ENCODE results near the gene HAND2.

DNA sequence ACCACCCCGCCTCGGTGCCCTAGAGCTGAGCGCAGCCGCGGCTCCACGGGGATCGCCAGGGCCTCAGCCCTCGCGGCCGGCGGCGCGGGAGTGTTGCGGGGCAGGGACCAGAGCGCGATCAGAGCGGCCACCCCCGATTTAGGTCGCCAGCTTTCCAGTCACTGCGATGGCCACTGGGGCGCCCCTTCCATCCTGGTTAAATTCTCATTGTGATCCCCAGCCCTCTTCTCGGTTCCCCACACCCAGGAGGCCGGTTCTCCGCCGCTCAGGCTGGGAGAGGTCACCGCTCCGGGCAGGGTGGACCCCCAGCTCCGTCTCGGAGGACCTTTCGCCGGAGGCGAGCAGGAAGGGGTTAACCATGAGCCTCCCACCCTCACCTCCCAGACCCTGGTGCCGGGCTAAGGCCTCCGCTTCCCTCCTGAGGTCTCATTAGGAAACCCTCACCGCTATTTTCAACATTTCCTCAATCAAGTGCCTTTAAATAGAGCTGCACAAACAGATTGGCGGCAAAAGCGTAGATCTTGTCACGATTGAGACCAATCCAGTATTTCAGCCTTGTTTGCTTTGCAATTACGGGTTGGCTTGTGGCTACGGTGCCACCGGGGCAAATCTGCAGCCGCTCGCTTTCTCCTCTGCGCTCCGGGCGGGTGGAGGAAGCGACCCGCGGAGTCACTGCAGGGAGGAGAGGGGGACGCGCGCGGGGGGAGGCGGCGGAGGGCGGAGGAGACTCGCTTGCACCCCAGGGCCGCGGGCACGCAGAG is 8.3 kb upstream of the HAND2 start:
- TF ChIP-seq CTCF (conservative IDR thresholded peaks at IDR 0.05) (no peak), EZH2 (IDR thresholded peaks at IDR 0.05; ENCODE audit: low read depth) (no peak)
